Aortic smooth muscle cell (primary cell): ENCODE data around the gene DCC. TPM values are rescaled to one million over a fixed set of nuclear protein-coding genes. Genes with fewer than 3 reads are reported as not detected.

Experiments used
- total RNA-seq: library from RNA; depleted of rRNA; stranded (reverse); fragments of >200 nt; gene quantifications from 2 replicates; pipeline ENCODE4 v1.2.3, GENCODE V29; 2014

The DCC gene
- total RNA-seq: 0.13 TPM in 1 of 2 replicates, not detected in the other

GRCh38 chr18:52339891-52340371, at the start of gene DCC:
DCC (plus strand) TSS chr18:52340197; CDS start chr18:52340788, 591 bp downstream.

